ENCODE measurements around the gene PTPRD.

Gene PTPRD

DNA sequence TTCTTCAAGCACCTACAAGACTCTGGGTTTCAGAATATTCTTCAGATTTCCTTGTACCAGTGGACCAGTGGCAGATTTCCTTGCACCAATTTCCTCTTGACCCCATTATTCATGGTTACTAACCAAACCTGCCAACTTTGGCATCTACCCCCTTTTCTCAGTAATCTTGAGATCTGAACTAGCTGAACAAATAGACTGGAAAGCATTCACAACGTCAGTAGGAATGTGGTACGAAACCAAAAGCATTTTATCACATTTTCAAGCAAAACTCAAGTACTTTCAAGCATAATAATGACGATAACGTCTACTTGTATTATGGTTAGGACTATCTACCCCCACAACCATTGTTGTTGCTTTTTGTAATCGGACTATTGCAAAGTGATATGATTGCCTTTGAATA lies 1217.3 kb downstream of the PTPRD start:
- TF ChIP-seq POLR2AphosphoS5 (IDR thresholded peaks at IDR 0.05; ENCODE audit: low read depth, low read length) (no peak), FOXP2 (optimal IDR thresholded peaks at IDR 0.05; ENCODE audit: borderline replicate concordance, extremely low read depth, extremely low read length, insufficient read depth) (no peak), TAF1 (IDR thresholded peaks at IDR 0.05; ENCODE audit: borderline replicate concordance, insufficient read depth, low read length) (no peak), SIN3A (IDR thresholded peaks at IDR 0.05; ENCODE audit: borderline replicate concordance, insufficient read depth, low read length) (no peak)
- TF ChIP-seq, protein P1, sequence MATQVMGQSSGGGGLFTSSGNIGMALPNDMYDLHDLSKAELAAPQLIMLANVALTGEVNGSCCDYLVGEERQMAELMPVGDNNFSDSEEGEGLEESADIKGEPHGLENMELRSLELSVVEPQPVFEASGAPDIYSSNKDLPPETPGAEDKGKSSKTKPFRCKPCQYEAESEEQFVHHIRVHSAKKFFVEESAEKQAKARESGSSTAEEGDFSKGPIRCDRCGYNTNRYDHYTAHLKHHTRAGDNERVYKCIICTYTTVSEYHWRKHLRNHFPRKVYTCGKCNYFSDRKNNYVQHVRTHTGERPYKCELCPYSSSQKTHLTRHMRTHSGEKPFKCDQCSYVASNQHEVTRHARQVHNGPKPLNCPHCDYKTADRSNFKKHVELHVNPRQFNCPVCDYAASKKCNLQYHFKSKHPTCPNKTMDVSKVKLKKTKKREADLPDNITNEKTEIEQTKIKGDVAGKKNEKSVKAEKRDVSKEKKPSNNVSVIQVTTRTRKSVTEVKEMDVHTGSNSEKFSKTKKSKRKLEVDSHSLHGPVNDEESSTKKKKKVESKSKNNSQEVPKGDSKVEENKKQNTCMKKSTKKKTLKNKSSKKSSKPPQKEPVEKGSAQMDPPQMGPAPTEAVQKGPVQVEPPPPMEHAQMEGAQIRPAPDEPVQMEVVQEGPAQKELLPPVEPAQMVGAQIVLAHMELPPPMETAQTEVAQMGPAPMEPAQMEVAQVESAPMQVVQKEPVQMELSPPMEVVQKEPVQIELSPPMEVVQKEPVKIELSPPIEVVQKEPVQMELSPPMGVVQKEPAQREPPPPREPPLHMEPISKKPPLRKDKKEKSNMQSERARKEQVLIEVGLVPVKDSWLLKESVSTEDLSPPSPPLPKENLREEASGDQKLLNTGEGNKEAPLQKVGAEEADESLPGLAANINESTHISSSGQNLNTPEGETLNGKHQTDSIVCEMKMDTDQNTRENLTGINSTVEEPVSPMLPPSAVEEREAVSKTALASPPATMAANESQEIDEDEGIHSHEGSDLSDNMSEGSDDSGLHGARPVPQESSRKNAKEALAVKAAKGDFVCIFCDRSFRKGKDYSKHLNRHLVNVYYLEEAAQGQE (IDR thresholded peaks at IDR 0.05; ENCODE audit: insufficient read depth in 1 of 2, low read depth in 2 of 2, low read length in 2 of 2) = no peak

DNA sequence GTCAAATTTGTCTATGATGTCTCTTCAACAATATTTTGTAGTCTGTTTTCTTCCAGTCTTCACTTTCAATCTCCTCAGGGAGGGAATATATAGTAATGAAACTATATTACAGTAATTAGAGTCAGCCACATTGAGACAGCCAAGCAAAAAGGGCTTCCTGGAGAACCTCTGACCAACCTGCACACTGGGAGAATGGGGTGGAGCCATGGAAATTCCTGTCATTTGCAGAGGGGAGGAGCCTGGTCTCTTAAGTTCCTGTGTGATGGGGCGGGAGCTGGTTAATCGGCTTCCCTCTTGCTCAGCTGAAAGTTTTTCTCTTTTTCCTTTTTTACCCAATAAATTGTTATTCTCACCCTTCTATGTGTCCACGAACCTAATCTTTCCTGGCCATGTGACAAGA lies 1220.0 kb downstream of the PTPRD start:
- no peak for TF ChIP-seq FOXP2 (optimal IDR thresholded peaks at IDR 0.05; ENCODE audit: borderline replicate concordance, extremely low read depth, extremely low read length, insufficient read depth)
- no peak for TF ChIP-seq SIN3A (IDR thresholded peaks at IDR 0.05; ENCODE audit: borderline replicate concordance, insufficient read depth, low read length)
- no peak for TF ChIP-seq POLR2AphosphoS5 (IDR thresholded peaks at IDR 0.05; ENCODE audit: low read depth, low read length)
- no peak for TF ChIP-seq TAF1 (IDR thresholded peaks at IDR 0.05; ENCODE audit: borderline replicate concordance, insufficient read depth, low read length)
- TF ChIP-seq, protein P1 (IDR thresholded peaks at IDR 0.05; ENCODE audit: insufficient read depth in 1 of 2, low read depth in 2 of 2, low read length in 2 of 2) = no peak

DNA sequence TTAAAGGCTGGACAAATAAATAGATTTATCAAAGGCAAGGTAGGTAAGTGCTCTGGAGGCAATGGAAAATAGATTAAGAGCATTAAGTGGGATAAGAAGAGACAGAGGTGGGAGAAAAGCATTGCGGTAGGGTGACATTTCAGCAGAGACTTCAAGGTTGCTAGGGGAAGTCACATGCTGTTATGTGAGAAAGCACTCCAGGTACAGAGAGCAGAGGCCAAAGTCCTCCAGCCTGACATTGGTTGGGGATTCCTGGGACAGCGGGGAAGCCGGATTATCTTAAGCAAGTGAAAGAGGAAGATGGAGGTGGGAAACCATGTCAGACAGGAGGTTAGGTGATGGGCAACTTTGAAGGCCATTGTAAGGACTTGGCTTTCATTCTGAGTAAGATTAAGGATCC lies 1222.9 kb downstream of the PTPRD start:
- TF ChIP-seq FOXP2 (optimal IDR thresholded peaks at IDR 0.05; ENCODE audit: borderline replicate concordance, extremely low read depth, extremely low read length, insufficient read depth) (no peak), TAF1 (IDR thresholded peaks at IDR 0.05; ENCODE audit: borderline replicate concordance, insufficient read depth, low read length) (no peak), POLR2AphosphoS5 (IDR thresholded peaks at IDR 0.05; ENCODE audit: low read depth, low read length) (no peak), SIN3A (IDR thresholded peaks at IDR 0.05; ENCODE audit: borderline replicate concordance, insufficient read depth, low read length) (no peak)
- TF ChIP-seq, protein P1 (IDR thresholded peaks at IDR 0.05; ENCODE audit: insufficient read depth in 1 of 2, low read depth in 2 of 2, low read length in 2 of 2) = no peak

DNA sequence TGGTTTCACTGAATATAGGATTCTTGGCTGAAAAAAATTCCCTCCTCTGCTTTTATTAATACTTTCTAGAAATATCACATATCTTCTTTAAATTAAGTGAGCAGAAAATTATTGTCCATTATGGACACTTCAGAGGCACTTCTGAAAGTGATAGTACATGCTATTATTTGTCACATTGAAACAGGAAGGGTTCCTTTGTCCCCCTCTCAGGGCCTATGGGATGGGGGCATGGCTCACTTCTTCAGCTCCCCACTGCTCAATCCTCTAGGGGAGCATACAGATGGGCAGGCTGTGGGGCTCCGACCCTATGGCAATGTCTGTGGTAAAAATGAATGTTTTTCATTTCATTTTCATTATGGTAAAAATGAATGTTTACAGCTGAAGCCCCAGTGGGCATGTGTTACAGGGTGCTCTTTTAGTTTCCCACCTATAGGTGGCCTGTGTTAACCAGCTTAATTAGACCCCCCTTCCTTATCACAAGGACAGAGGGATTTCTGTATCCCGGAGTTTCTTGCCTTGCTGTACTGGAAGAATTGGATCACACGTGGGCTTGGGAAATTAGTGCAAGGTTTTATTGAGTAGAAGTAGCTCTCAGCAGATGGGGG lies 1225.2 kb downstream of the PTPRD start:
- TF ChIP-seq SIN3A (IDR thresholded peaks at IDR 0.05; ENCODE audit: borderline replicate concordance, insufficient read depth, low read length) = no peak
- no peak for TF ChIP-seq FOXP2 (optimal IDR thresholded peaks at IDR 0.05; ENCODE audit: borderline replicate concordance, extremely low read depth, extremely low read length, insufficient read depth)
- no peak for TF ChIP-seq TAF1 (IDR thresholded peaks at IDR 0.05; ENCODE audit: borderline replicate concordance, insufficient read depth, low read length)
- TF ChIP-seq POLR2AphosphoS5 (IDR thresholded peaks at IDR 0.05; ENCODE audit: low read depth, low read length) = no peak
- TF ChIP-seq, protein P1 (IDR thresholded peaks at IDR 0.05; ENCODE audit: insufficient read depth in 1 of 2, low read depth in 2 of 2, low read length in 2 of 2) = no peak

Measured in PFSK-1 (cell line).